ENCODE data around the gene LTBP1. TPM values are rescaled to one million over a fixed set of nuclear protein-coding genes. Genes with fewer than 3 reads are reported as not detected.

The LTBP1 gene
- total RNA-seq, 2 experiments from 2014 or later: 61.1 to 82.6 TPM

Small RNAs within 50 kb of the gene (microRNA-seq; reads per million reads assigned to microRNA genes)
- not detected for gene MIR4430 (ENCODE audit: borderline replicate concordance)

Small RNAs within 50 kb of the gene (small RNA-seq; reads per million reads assigned to genes)
- gene RF00019 (not detected), gene RNA5SP91 (not detected), gene RNA5SP92 (0.21 reads per million)
